DMS153 (cell line): ENCODE data around the gene NECAP2.
"Not testable (repeated sequence)": the region's sequence is repeated elsewhere in the genome, so short reads cannot be mapped to it uniquely, and the experiment has no call there.

Experiments used
- DNase-seq: peaks from one replicate; lab custom pipeline; 2025; lab: John Stamatoyannopoulos, UW

Gene NECAP2

GRCh38 chr1:16430606-16431005 is 9.9 kb upstream of the NECAP2 start:
- no peak for DNase-seq

DNA sequence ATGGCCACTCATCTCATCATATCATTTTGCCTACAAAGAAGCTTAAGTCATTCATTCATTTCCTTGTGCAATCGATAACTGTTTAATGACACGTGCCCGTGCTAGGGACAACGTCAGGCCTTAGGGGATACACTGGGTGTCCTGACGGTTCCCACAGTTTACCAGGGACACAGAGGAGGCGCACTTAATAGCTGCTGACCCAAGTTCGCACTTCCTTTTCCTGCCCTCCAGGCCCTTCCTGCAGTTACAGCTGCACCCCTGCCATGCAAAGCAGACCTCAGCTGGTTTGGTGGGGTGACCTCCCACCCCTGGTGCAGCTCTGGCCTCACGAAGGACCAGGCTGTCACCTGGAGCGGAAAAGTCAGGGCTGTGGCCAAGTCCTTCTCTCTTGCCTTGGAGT is 7.5 kb upstream of the NECAP2 start:
- DNase-seq: no peak

DNA sequence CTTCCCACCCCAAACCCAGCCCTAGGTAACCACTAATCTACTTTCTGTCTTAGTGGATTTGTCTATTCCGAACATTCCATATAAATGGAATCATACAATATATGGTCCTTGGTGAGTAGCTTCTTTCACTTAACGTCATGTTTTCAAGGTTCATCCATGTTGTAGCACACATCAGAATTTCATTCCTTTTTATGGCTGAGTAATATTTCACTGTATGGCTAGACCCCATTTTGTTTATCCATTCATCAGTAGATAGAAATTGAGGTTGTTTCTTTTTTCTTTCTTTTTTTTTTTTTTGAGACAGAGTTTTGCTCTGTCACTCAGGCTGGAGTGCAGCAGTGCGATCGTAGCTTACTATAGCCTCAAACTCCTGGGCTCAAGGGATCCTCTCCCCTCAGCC is 6.5 kb upstream of the NECAP2 start:
- DNase-seq: no peak

DNA sequence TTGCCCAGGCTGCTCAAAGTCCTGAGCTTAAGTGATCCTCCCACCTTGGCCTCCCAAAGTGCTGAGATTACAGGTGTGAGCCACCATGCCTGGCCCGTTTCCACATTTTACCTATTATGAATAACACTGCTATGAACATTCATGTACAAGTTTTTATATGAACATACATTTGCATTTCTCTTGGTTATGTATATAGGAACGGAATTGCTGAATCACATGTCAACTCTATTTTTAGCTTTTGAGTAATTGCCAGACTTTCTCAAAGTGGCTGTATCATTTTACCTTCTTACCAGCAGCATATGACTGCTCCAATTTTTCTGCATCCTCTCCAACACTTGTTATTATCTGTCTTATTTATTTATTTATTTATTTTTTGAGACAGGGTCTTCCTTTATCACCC is 6.0 kb upstream of the NECAP2 start:
- no peak for DNase-seq

DNA sequence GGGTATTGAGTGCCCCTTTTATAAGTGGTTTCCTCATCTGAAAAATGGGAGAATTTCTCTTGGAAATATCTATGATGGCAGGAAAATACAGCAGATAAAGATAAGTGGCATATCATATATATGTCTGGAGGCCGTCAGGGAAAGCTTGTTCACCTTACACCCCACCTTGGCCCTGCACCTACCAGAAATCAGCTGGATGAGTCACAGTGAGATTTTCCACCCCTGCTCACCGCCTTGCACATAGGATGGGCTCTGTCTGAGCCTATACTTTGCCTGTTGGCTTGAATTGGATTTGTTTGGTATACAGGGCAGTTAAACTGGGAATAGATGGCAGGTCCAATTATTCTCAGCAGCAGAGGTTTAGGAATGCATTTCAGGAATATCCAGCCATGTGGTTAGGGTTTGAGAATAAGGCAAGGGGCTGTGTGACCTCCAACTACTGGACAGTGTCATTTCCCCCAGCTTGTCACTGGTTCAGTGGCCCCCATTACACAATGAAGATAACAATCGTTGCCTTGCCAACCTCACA is 3.5 kb upstream of the NECAP2 start, which contains the start of gene SPATA21:
SPATA21 (minus strand) TSS at position 479 of the 529 bp plus-strand sequence. CDS start 6,053 bp downstream, outside the sequence.
- no peak for DNase-seq

DNA sequence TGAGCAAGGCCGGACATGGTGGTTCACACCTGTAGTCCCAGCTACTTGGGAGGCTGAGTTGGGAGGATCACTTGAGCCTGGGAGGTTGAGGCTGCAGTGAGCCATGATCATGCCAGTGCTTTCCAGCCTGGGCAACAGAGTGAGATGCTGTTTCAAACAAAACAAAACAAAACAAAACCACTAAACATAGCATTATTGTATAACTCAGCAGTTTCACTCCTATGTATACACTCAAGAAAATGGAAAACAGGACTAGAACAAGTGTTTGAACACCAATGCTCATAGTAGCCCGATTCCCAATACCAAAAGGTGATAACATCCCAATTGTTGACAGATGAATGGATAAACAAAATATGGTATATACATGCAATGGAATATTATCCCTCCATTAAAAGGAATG is 2.0 kb upstream of the NECAP2 start:
- DNase-seq: no peak

DNA sequence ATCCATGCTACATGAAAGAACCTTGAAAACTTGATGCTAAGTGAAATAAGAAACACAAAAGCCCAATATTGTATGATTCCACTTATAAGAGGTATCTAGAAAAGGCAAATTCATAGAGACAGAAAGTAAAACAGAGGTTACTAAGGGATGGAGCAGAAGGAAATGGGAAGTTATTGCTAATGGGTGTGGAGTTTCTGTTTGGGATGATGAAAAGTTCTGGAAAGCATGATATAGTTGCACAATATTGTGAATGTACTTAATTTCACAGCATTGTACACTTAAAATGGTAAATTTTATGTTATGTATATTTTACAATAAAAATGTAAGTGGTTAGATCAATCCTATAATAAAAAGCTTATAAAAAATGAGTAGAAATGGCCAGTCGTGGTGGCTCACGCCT is 1.6 kb upstream of the NECAP2 start:
- no peak for DNase-seq

- no peak for DNase-seq
These were observed 424 bp upstream of the NECAP2 start for GRCh38 chr1:16440131-16440469.

DNA sequence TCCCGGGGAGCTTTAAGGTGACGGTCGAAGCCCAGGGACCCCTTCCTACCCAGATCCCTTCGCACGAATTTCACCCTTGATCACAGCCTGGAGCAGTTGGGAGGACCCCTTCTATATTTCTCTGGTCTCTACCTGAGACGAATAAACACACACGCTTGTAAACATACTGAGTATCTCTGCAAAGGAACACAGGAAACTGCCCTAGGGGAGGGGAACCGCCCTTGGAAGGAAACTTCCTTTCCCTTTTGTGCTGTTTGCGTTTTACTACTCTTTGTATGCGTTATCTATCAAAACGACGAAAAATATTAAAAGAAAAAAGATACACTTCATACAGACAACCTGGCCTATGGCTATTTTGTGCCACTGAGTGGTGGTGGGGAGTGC is 750 bp downstream of the NECAP2 start:
- no peak for DNase-seq

GRCh38 chr1:16442265-16442664 is 1.7 kb downstream of the NECAP2 start:
- no peak for DNase-seq

DNA sequence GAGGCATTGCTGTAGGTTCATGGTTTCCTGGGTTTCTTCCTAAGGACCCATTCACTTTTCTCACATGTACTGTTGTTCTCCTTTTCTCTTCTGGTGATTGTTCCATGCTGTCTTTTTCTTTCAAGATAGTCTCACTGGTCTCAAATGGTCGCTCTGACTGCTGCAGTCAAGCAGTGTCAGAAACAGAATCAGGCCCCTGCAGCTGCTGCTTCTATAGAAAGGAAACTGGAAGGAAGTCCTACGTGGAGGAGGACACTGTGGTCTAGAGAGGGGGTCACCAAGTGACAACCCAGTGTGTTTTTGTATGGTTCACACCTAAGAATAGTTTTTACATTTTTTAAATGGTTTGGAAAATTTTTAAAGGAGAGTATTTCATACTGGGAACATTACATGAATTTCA is 2.4 kb downstream of the NECAP2 start:
- DNase-seq: no peak

- DNase-seq: no peak
These were observed 3.6 kb downstream of the NECAP2 start for GRCh38 chr1:16443975-16444770.

- DNase-seq: no peak
These were observed 4.5 kb downstream of the NECAP2 start for GRCh38 chr1:16445052-16445451.

DNA sequence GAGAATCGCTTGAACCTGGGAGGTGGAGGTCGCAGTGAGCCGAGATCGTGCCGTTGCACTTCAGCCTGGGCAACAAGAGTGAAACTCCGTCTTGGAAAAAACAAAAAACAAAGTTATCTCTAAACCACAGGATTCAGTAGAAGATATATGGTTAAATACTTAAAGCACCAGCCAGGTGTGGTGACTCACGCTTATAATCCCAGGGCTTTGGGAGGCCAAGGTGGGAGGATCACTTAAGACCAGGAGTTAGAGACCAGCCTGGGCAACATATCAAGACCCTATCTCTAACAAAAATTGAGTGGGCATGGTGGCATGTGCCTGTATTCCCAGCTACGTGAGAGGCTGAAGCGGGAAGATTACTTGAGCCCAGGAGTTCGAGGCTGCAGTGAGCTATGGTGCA is 5.6 kb downstream of the NECAP2 start:
- no peak for DNase-seq

DNA sequence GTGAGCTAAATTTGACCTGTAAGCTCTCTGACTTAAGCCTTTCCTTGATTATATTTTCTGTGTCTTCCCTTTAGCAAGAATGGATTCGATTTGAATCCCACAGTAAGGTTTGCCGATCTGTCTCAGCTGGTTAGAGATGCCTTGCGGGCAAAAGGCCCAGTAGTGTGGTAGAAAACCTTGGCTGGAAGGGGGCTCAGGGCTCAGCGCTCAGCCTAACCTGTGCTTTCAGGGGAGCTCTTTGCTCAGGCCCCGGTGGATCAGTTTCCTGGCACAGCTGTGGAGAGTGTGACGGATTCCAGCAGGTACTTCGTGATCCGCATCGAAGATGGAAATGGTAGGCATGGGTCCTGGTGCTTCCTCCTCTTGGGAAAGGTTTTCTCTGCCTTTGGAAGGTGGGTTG is 7.1 kb downstream of the NECAP2 start:
- no peak for DNase-seq

DNA sequence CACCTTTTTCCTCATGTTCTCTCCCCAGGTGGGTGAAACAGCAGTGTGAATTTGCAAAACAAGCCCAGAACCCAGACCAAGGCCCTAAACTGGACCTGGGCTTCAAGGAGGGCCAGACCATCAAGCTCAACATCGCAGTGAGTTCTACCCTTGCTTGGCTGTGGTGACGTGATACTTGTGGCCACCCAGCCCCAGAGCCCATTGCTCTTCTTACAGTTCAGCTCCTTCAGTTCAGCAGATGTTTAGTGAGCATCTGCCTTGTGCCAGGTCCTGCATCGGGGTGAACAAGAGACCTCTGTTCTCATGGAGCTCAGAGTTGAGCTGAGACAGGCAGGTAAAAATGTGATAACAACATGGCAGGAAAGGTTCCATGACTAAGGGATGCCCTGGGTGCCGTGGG is 8.5 kb downstream of the NECAP2 start:
- no peak for DNase-seq

GRCh38 chr1:16449666-16450065 is 9.1 kb downstream of the NECAP2 start:
- no peak for DNase-seq

DNA sequence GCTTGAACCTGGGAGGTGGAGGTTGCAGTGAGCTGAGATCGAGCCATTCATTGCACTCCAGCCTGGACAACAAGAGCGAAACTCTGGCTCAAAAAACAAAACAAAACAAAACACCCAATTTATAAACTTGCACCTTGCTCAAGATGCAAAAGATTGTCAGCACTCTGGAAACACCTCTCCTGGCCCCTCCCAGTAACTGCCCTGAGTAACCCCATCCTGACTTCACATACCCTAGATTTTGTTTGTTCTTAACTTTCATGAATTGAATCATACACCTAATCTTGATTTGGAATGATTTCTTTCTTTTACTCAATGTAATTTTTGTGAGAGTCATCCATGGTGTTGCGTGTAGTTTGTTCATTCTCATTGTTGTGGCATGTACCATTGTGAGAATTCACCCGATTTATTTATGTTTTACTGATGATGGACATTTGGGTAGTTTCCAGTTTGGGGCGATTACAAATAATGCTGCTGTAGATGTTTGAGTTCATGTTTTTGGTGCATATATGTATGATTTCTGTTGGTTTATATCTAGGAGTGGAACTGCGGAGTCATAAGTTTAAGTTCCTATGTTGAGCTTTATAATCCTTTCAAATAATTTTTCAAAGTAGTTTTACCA is 10.4 kb downstream of the NECAP2 start:
- DNase-seq: no peak

- no peak for DNase-seq
These were observed 11.5 kb downstream of the NECAP2 start for GRCh38 chr1:16451841-16452528.

DNA sequence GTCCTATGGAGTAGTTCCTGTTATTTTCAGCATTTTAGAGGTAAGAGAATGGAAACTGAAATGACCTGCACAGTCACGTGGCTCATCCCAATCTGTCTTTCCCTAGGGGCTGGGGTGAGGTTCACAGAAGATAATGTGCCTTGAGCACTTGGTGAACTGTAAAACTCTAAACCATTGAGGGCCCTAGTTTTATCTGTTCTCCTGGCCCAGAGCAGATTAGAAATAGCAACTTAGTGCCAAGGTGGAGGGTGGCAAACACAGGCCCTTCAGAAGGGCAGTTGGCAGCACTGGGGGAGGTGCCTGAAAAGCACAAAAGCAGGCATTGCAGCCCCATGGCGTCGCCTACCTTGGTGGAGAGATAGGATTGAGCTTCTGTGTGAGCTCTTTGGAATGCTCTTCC is 14.4 kb downstream of the NECAP2 start:
- not testable (repeated sequence) for DNase-seq

GRCh38 chr1:16456151-16456550 is 15.6 kb downstream of the NECAP2 start:
- DNase-seq: not testable (repeated sequence)

DNA sequence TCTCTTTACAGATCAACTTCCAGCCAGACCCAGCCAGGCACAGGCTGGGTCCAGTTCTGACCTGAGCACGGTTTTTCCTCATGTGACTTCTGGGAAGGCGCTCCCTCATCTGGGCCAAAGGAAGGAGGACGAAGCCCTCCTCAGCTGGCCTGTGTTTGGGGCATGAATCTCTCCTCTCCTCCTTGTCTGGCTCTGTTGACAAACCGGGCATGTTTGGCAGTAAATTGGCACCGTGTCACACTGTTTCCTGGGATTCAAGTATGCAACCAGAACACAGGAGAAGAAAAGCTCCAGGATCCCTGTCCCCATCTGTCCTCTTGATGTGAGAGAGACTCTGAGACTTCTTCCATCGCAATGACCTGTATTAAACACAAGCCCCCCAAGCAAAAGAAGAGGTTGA is 18.3 kb downstream of the NECAP2 start:
- no peak for DNase-seq

- no peak for DNase-seq
These were observed 18.9 kb downstream of the NECAP2 start for GRCh38 chr1:16459352-16459925.
